ENCODE measurements around the gene ANKMY2.

DNA sequence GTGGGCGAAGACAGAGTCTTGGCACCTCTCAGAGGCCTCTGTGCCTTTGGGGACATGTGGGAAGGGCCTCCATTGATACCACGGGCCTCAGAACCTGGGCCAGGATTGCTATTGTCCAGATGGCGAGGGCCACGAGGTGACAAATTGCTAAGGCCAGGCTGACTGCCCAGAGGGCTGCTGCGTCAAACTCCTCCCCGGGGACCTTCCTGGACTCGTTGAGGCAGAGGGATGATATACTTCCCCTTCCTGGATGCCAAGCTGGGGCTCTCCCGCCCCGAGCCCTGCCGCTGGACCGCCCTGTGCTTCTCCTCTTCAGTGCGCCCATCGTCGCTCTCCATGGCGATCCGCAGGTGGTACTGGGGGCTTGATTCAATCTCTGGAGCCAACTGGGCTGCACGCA lies 60.0 kb downstream of the ANKMY2 start:
- TF ChIP-seq EZH2phosphoT487 (IDR thresholded peaks at IDR 0.05; ENCODE audit: borderline replicate concordance, low read length): no peak
- TF ChIP-seq, protein P1, sequence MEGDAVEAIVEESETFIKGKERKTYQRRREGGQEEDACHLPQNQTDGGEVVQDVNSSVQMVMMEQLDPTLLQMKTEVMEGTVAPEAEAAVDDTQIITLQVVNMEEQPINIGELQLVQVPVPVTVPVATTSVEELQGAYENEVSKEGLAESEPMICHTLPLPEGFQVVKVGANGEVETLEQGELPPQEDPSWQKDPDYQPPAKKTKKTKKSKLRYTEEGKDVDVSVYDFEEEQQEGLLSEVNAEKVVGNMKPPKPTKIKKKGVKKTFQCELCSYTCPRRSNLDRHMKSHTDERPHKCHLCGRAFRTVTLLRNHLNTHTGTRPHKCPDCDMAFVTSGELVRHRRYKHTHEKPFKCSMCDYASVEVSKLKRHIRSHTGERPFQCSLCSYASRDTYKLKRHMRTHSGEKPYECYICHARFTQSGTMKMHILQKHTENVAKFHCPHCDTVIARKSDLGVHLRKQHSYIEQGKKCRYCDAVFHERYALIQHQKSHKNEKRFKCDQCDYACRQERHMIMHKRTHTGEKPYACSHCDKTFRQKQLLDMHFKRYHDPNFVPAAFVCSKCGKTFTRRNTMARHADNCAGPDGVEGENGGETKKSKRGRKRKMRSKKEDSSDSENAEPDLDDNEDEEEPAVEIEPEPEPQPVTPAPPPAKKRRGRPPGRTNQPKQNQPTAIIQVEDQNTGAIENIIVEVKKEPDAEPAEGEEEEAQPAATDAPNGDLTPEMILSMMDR (IDR thresholded peaks at IDR 0.05; ENCODE audit: low read depth, low read length, poor library complexity, severe bottlenecking): no peak

Measured in DOHH2 (cell line).